Naive B cell (primary cell): ENCODE results near the gene NARS2. TPM values are rescaled to one million over a fixed set of nuclear protein-coding genes. Genes with fewer than 3 reads are reported as not detected.
A peak's percentile ranks its signal among the peaks of the same experiment; 100 is the strongest.
"Not testable (repeated sequence)": the region's sequence is repeated elsewhere in the genome, so short reads cannot be mapped to it uniquely, and the experiment has no call there.

Source experiments
- ATAC-seq, 2 donors: fragments of 150-1000 bp; cut with Tn5 transposase; 2 replicates each; pipeline ENCODE4 v1.10.0; 2021; ENCODE audit warnings: low read depth in 2 of 2, mild to moderate bottlenecking in 2 of 2, moderate library complexity in 2 of 2
- DNase-seq: peaks from one replicate; pipeline ENCODE4 v3.0.0; 2022
- H3K27ac Mint-ChIP-seq, 6 donors: one replicate each; pipeline ENCODE4 v1.8.0; 2020 to 2022; ENCODE audit warnings: mild to moderate bottlenecking in 6 of 6, mixed read lengths in 6 of 6, moderate library complexity in 5 of 6, inconsistent platforms in 2 of 6
- H3K27me3 Mint-ChIP-seq, 3 donors: one replicate each; pipeline ENCODE4 v1.8.0; 2021 to 2022; ENCODE audit warnings: mixed read lengths in 3 of 3, mild to moderate bottlenecking in 1 of 3
- H3K36me3 Mint-ChIP-seq, 2 donors: one replicate each; pipeline ENCODE4 v1.8.0; 2020 to 2022; ENCODE audit warnings: mixed read lengths in 2 of 2, inconsistent platforms in 1 of 2, mild to moderate bottlenecking in 1 of 2
- H3K4me1 Mint-ChIP-seq, 3 donors: one replicate each; pipeline ENCODE4 v1.8.0; 2020 to 2022; ENCODE audit warnings: mixed read lengths in 3 of 3, inconsistent platforms in 1 of 3, mild to moderate bottlenecking in 1 of 3, moderate library complexity in 1 of 3
- H3K4me3 Mint-ChIP-seq, 8 donors: one replicate each; pipeline ENCODE4 v1.8.0; 2020 to 2022; ENCODE audit warnings: mild to moderate bottlenecking in 8 of 8, mixed read lengths in 8 of 8, moderate library complexity in 8 of 8, inconsistent platforms in 2 of 8
- H3K9me3 Mint-ChIP-seq, 7 donors: one replicate each; pipeline ENCODE4 v1.8.0; 2020 to 2022; ENCODE audit warnings: mixed read lengths in 7 of 7, mild to moderate bottlenecking in 5 of 7, inconsistent platforms in 2 of 7, moderate library complexity in 1 of 7
- polyA plus RNA-seq, 6 donors: library from polyadenylated mRNA; unstranded; fragments of 300-500 nt; fragmentation: Illumina TruSeq; gene quantifications; one replicate each; pipeline ENCODE4 v1.2.3, GENCODE V29; 2021; ENCODE audit warnings: low read depth in 6 of 6

The NARS2 gene
- polyA plus RNA-seq, 6 donors from 2014 or later = 11.4 to 16.4 (median 15.3) TPM

GRCh38 chr11:78570031-78570430, 4.6 kb downstream of the NARS2 start:
- Mint-ChIP-seq H3K9me3 (no peaks in the 10 kb centered on the region), H3K27ac (peak overlapping the region in 1 of 6 donors; percentile 46), H3K4me3 (peak overlapping the region in 1 of 8 donors; percentile 66), H3K36me3 (peaks cover 9 to 24% of the 10 kb centered on the region in 2 donors), H3K4me1 (peaks cover 15 to 43% (median 27%) of the 10 kb centered on the region in 3 donors), H3K27me3 (no peaks in the 10 kb centered on the region)
- ATAC-seq (no peak), DNase-seq (no peak)

- Mint-ChIP-seq H3K9me3 (no peaks in the 10 kb centered on the region), H3K27ac (peak overlapping the region in 5 of 6 donors; percentile 44 to 83 (median 54)), H3K4me1 (peaks cover 2 to 23% (median 9%) of the 10 kb centered on the region in 3 donors), H3K27me3 (no peaks in the 10 kb centered on the region), H3K4me3 (no peak overlapping the region), H3K36me3 (peaks cover 9 to 27% of the 10 kb centered on the region in 2 donors)
- no peak for DNase-seq
- no peak for ATAC-seq
Observed at GRCh38 chr11:78567209-78567608, 7.5 kb downstream of the NARS2 start.

- no peaks in the 10 kb centered on the region for H3K27me3 Mint-ChIP-seq
- peak overlapping the region in 2 of 6 donors; percentile 59 to 61 for H3K27ac Mint-ChIP-seq
- H3K4me1 Mint-ChIP-seq = peaks cover 15 to 33% (median 20%) of the 10 kb centered on the region in 3 donors
- H3K36me3 Mint-ChIP-seq = peaks cover 2 to 20% of the 10 kb centered on the region in 2 donors
- ATAC-seq = peak; percentile 61 to 75
- H3K4me3 Mint-ChIP-seq = no peak overlapping the region
- DNase-seq = peak; percentile 65
- no peaks in the 10 kb centered on the region for H3K9me3 Mint-ChIP-seq
Observed at GRCh38 chr11:78564490-78565467, 9.9 kb downstream of the NARS2 start.

- peak in 1 of 2 donors; percentile 33 for ATAC-seq
- peaks cover 6 to 26% of the 10 kb centered on the region in 2 donors for H3K36me3 Mint-ChIP-seq
- peaks cover 16 to 33% (median 24%) of the 10 kb centered on the region in 3 donors for H3K4me1 Mint-ChIP-seq
- H3K4me3 Mint-ChIP-seq, H3K27me3 Mint-ChIP-seq, H3K9me3 Mint-ChIP-seq, DNase-seq: not testable (repeated sequence)
- H3K27ac Mint-ChIP-seq = peak overlapping the region in 1 of 6 donors; percentile 61
Observed at GRCh38 chr11:78564037-78564436, 10.6 kb downstream of the NARS2 start.

GRCh38 chr11:78563090-78563489, 11.6 kb downstream of the NARS2 start:
- H3K9me3 Mint-ChIP-seq, H3K4me3 Mint-ChIP-seq, ATAC-seq, H3K27ac Mint-ChIP-seq, DNase-seq, H3K27me3 Mint-ChIP-seq: not testable (repeated sequence)
- Mint-ChIP-seq H3K4me1 (peaks cover 16 to 33% (median 24%) of the 10 kb centered on the region in 3 donors), H3K36me3 (peaks cover 6 to 26% of the 10 kb centered on the region in 2 donors)

- peaks cover 6 to 26% of the 10 kb centered on the region in 2 donors for H3K36me3 Mint-ChIP-seq
- H3K4me3 Mint-ChIP-seq = peak overlapping the region in 1 of 8 donors; percentile 35
- peaks cover 16 to 30% (median 24%) of the 10 kb centered on the region in 3 donors for H3K4me1 Mint-ChIP-seq
- H3K27ac Mint-ChIP-seq = peak overlapping the region in 2 of 6 donors; percentile 20 to 59
- ATAC-seq (no peak), DNase-seq (no peak)
- no peaks in the 10 kb centered on the region for H3K27me3 Mint-ChIP-seq
- H3K9me3 Mint-ChIP-seq = no peaks in the 10 kb centered on the region
Observed at GRCh38 chr11:78562398-78562797, 12.3 kb downstream of the NARS2 start.

GRCh38 chr11:78560826-78561484, 13.7 kb downstream of the NARS2 start:
- Mint-ChIP-seq H3K4me1 (peaks cover 12 to 24% (median 22%) of the 10 kb centered on the region in 3 donors), H3K4me3 (peak overlapping the region in 3 of 8 donors; percentile 6 to 60 (median 6)), H3K27ac (peak overlapping the region; percentile 17 to 89 (median 82))

GRCh38 chr11:78560153-78560552, 14.5 kb downstream of the NARS2 start:
- peaks cover 12 to 24% (median 22%) of the 10 kb centered on the region in 3 donors for H3K4me1 Mint-ChIP-seq
- no peak overlapping the region for H3K27ac Mint-ChIP-seq
- H3K9me3 Mint-ChIP-seq = no peaks in the 10 kb centered on the region
- ATAC-seq (no peak), DNase-seq (no peak)
- H3K36me3 Mint-ChIP-seq = peaks cover 17 to 27% of the 10 kb centered on the region in 2 donors
- H3K27me3 Mint-ChIP-seq = no peaks in the 10 kb centered on the region
- no peak overlapping the region for H3K4me3 Mint-ChIP-seq

More at GRCh38 chr11:78560826-78561484, 13.7 kb downstream of the NARS2 start:
- ATAC-seq (no peak), DNase-seq (no peak)
- Mint-ChIP-seq H3K27me3 (no peaks in the 10 kb centered on the region), H3K9me3 (no peaks in the 10 kb centered on the region), H3K36me3 (peaks cover 13 to 33% of the 10 kb centered on the region in 2 donors)

- DNase-seq (no peak), ATAC-seq (no peak)
- Mint-ChIP-seq H3K27ac (peak overlapping the region in 1 of 6 donors; percentile 83), H3K9me3 (no peaks in the 10 kb centered on the region), H3K4me1 (peaks cover 12 to 22% (median 19%) of the 10 kb centered on the region in 3 donors), H3K4me3 (no peak overlapping the region), H3K27me3 (no peaks in the 10 kb centered on the region), H3K36me3 (peaks cover 23 to 34% of the 10 kb centered on the region in 2 donors)
Observed at GRCh38 chr11:78557236-78557635, 17.4 kb downstream of the NARS2 start.

- H3K4me3 Mint-ChIP-seq = no peak overlapping the region
- H3K27me3 Mint-ChIP-seq = no peaks in the 10 kb centered on the region
- H3K27ac Mint-ChIP-seq = peak overlapping the region in 2 of 6 donors; percentile 2 to 12
- H3K4me1 Mint-ChIP-seq = peaks cover 4 to 9% (median 7%) of the 10 kb centered on the region in 3 donors
- no peak for DNase-seq
- H3K9me3 Mint-ChIP-seq = no peaks in the 10 kb centered on the region
- peaks cover 23 to 41% of the 10 kb centered on the region in 2 donors for H3K36me3 Mint-ChIP-seq
- no peak for ATAC-seq
Observed at GRCh38 chr11:78555592-78555991, 19.1 kb downstream of the NARS2 start.

GRCh38 chr11:78552881-78553280, 21.8 kb downstream of the NARS2 start:
- ATAC-seq (no peak), DNase-seq (no peak)
- peaks cover 14 to 35% of the 10 kb centered on the region in 2 donors for H3K36me3 Mint-ChIP-seq
- no peaks in the 10 kb centered on the region for H3K27me3 Mint-ChIP-seq
- peaks cover 0 to 3% (median 0%) of the 10 kb centered on the region in 3 donors for H3K4me1 Mint-ChIP-seq
- H3K27ac Mint-ChIP-seq = peak overlapping the region in 1 of 6 donors; percentile 65
- H3K4me3 Mint-ChIP-seq = no peak overlapping the region
- H3K9me3 Mint-ChIP-seq = no peaks in the 10 kb centered on the region

- not testable (repeated sequence) for H3K4me3 Mint-ChIP-seq, ATAC-seq, H3K4me1 Mint-ChIP-seq, DNase-seq, H3K27ac Mint-ChIP-seq, H3K27me3 Mint-ChIP-seq, H3K9me3 Mint-ChIP-seq
- peaks cover 12 to 35% of the 10 kb centered on the region in 2 donors for H3K36me3 Mint-ChIP-seq
Observed at GRCh38 chr11:78552139-78552538, 22.5 kb downstream of the NARS2 start.

GRCh38 chr11:78551066-78551465, 23.6 kb downstream of the NARS2 start:
- Mint-ChIP-seq H3K9me3 (no peaks in the 10 kb centered on the region), H3K4me1 (peaks cover 0 to 3% (median 0%) of the 10 kb centered on the region in 3 donors), H3K27me3 (no peaks in the 10 kb centered on the region), H3K4me3 (no peak overlapping the region), H3K36me3 (peaks cover 2 to 29% of the 10 kb centered on the region in 2 donors), H3K27ac (no peak overlapping the region)
- DNase-seq = no peak
- ATAC-seq = no peak
